OCI-LY7 (cell line): ENCODE data around the gene PARD3. TPM values are rescaled to one million over a fixed set of nuclear protein-coding genes. Genes with fewer than 3 reads are reported as not detected.

ENCODE experiments used
- BruUV-seq: library from RNA; stranded (reverse); fragments of 400-500 nt; replicated peaks from 2 replicates; lab custom pipeline; 2021; lab: Mats Ljungman, UMichigan
- CTCF ChIA-PET: fragments of 300-600 bp; sonication (Branson Sonifier 250); formaldehyde crosslinking; loops from one replicate; lab custom pipeline; 2022; ENCODE audit warnings: antibody characterized with exemption; ENCODE audit not compliant: unreplicated experiment; lab: Charles Lee
- POLR2A ChIA-PET: fragments of 300-600 bp; sonication (Branson Sonifier 250); formaldehyde crosslinking; loops from one replicate; lab custom pipeline; 2022; ENCODE audit warnings: antibody characterized with exemption; lab: Charles Lee
- DNase-seq: peaks from one replicate; pipeline ENCODE4 v3.0.0-alpha.2; 2015; ENCODE audit warnings: low spot score
- H2AFZ ChIP-seq: fragments of 200-600 bp; sonication (generic), shearing (Covaris generic); 2 replicates; pipeline ENCODE4 v1.6.1; 2014; ENCODE audit warnings: mild to moderate bottlenecking, antibody characterized with exemption, low read length, moderate library complexity
- H3K27ac ChIP-seq: fragments of 200-600 bp; sonication (generic); 2 replicates; pipeline ENCODE4 v1.5.1; 2014; ENCODE audit warnings: mixed run types, low read depth, mild to moderate bottlenecking, moderate library complexity, low read length, inconsistent platforms; ENCODE audit not compliant: poor library complexity, severe bottlenecking
- H3K36me3 ChIP-seq: fragments of 200-600 bp; sonication (generic); 2 replicates; pipeline ENCODE4 v1.6.1; 2014; ENCODE audit warnings: mild to moderate bottlenecking, antibody characterized with exemption, low read length, moderate library complexity, mixed read lengths; ENCODE audit not compliant: insufficient read depth
- H3K4me1 ChIP-seq: fragments of 200-600 bp; sonication (generic); 2 replicates; pipeline ENCODE4 v1.5.1; 2014; ENCODE audit warnings: mild to moderate bottlenecking, low read length; ENCODE audit not compliant: insufficient read depth, poor library complexity, severe bottlenecking
- H3K4me2 ChIP-seq: fragments of 200-600 bp; sonication (generic); 2 replicates; pipeline ENCODE4 v1.6.1; 2014; ENCODE audit warnings: mild to moderate bottlenecking, low read length
- H3K4me3 ChIP-seq: fragments of 200-600 bp; sonication (generic); 2 replicates; pipeline ENCODE4 v1.5.1; 2014; ENCODE audit warnings: mild to moderate bottlenecking, low read depth, low read length; ENCODE audit not compliant: poor library complexity, severe bottlenecking
- H3K79me2 ChIP-seq: fragments of 200-600 bp; sonication (generic); 2 replicates; pipeline ENCODE4 v1.6.1; 2016; ENCODE audit warnings: low read depth, mild to moderate bottlenecking, low read length, moderate library complexity, mixed read lengths; ENCODE audit not compliant: insufficient read depth
- H3K9me2 ChIP-seq: fragments of 200-600 bp; sonication (generic); 2 replicates; pipeline ENCODE4 v1.6.1; 2016; ENCODE audit warnings: mild to moderate bottlenecking, low read length, mixed read lengths; ENCODE audit not compliant: insufficient read depth
- H3K9me3 ChIP-seq: fragments of 200-600 bp; sonication (generic); 2 replicates; pipeline ENCODE4 v1.6.1; 2014; ENCODE audit warnings: mild to moderate bottlenecking, mixed run types, low read length, mixed read lengths
- H4K20me1 ChIP-seq: fragments of 200-600 bp; sonication (generic); 2 replicates; pipeline ENCODE4 v1.6.1; 2014; ENCODE audit warnings: mild to moderate bottlenecking, antibody characterized with exemption, low read length, moderate library complexity, mixed read lengths; ENCODE audit not compliant: insufficient read depth
- EZH2phosphoT487 ChIP-seq: fragments of 200-600 bp; sonication (generic); IDR thresholded peaks from 2 replicates; pipeline ENCODE4 v1.6.1; 2018; ENCODE audit warnings: low read depth, borderline replicate concordance, mild to moderate bottlenecking, mixed run types, antibody characterized with exemption, low read length, moderate library complexity, mixed read lengths
- intact Hi-C: fragments of 100-400 bp; cut with micrococcal nuclease; formaldehyde crosslinking; loops from one replicate; pipeline ENCODE4 v1.10.0; 2022; ENCODE audit not compliant: unreplicated experiment
- total RNA-seq, 2 experiments: library from RNA; depleted of rRNA in 1 of 2; stranded (reverse); fragments of >200 nt in 1 of 2; shearing (Covaris generic) in 1 of 2; gene quantifications; 2 replicates each; pipeline ENCODE4 v1.2.3, GENCODE V29; 2014 to 2022
- TF ChIP-seq, protein P1 (sequence below): fragments of 200-600 bp; sonication (generic); conservative IDR thresholded peaks from 2 replicates; pipeline ENCODE4 v1.5.1; 2014; ENCODE audit warnings: mild to moderate bottlenecking, antibody characterized with exemption, low read length, moderate library complexity, mixed read lengths

The PARD3 gene
- total RNA-seq, 2 experiments from 2014 or later: not detected

DNA sequence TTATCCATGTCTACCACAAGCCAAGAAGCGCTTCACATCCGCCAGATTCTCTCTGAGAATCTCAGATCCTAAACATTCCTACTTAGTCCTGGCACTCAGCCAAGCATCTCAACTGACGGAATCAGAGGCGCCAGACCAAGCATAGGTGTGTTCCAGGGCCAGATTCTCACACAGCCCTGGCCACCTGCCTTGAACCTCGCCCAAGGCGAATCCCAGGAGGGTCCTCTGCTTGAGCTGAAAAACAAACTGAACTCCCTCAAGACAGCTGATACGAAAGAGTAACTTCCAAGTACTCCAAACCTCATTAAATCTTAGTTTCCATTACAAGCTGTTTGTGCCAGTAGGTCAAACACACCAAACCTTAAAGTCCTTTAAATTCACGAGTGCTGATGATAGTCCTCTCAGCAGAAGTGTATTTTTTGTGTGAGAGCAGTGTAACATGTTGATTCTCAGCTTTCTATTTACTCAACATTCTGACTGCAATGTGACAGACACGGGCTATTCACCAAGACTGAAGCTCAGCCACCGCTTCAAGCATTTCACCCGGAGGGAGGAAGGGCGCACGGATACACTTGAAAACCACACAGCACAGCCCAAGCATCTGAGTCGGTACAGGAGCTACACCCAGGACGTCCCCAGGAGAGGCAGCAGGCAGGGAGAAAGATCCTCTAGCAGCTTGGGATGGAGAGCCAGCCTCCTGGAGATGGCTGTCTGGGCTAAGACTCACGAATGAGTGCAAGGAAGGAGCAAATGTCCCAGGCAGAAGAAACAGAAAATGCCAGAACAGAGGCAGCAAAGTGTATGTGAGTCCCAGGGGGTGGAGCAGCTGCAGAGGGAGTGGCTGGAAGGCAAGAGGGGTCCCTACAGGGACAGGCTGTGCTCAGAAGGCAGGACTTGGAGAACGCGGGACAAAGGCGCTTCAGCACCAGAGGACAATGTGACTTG is 6.0 kb downstream of the PARD3 start:
- CTCF ChIA-PET: no interaction called here
- H3K9me2 ChIP-seq: no peaks in the 10 kb centered on the region
- no peaks in the 10 kb centered on the region for H3K4me1 ChIP-seq
- H3K36me3 ChIP-seq: no peaks in the 10 kb centered on the region
- DNase-seq: no peak
- no TSS peak for BruUV-seq
- TF ChIP-seq, protein P1, sequence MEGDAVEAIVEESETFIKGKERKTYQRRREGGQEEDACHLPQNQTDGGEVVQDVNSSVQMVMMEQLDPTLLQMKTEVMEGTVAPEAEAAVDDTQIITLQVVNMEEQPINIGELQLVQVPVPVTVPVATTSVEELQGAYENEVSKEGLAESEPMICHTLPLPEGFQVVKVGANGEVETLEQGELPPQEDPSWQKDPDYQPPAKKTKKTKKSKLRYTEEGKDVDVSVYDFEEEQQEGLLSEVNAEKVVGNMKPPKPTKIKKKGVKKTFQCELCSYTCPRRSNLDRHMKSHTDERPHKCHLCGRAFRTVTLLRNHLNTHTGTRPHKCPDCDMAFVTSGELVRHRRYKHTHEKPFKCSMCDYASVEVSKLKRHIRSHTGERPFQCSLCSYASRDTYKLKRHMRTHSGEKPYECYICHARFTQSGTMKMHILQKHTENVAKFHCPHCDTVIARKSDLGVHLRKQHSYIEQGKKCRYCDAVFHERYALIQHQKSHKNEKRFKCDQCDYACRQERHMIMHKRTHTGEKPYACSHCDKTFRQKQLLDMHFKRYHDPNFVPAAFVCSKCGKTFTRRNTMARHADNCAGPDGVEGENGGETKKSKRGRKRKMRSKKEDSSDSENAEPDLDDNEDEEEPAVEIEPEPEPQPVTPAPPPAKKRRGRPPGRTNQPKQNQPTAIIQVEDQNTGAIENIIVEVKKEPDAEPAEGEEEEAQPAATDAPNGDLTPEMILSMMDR: no peak
- TF ChIP-seq EZH2phosphoT487: no peak
- no peaks in the 10 kb centered on the region for H3K79me2 ChIP-seq
- intact Hi-C loops: no loop called here
- H4K20me1 ChIP-seq: no peaks in the 10 kb centered on the region
- POLR2A ChIA-PET: interaction anchor here (0.7 to 1.1 kb wide), 2 partner anchors 13 to 45 kb away, joined by 3 to 4 read pairs; no protein-coding TSS in a partner anchor
- no peaks in the 10 kb centered on the region for H3K9me3 ChIP-seq
- H3K27ac ChIP-seq: no peak overlapping the region
- no peak overlapping the region for H3K4me3 ChIP-seq
- H3K4me2 ChIP-seq: no peak overlapping the region
- H2AFZ ChIP-seq: no peak overlapping the region

DNA sequence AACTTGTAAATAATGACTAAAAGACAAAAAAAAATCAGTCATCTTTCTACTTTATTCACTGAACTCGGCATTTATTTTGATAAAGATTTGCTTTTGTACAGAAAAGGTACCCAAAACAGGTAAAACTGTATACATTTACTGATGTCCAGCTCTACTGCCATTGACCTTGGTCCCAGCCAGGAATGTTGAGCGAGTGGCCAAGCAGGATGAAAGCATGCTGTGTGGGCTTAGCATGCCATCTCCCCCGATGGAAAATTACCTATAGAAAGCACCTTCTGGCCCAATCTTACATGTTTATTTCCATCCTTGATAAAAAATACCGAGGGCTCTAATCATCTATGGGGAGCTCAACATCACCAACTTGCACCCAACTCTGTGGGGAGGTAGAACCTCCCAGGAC is 6.8 kb downstream of the PARD3 start:
- intact Hi-C loops: no loop called here
- CTCF ChIA-PET: no interaction called here
- H4K20me1 ChIP-seq: no peaks in the 10 kb centered on the region
- no peaks in the 10 kb centered on the region for H3K79me2 ChIP-seq
- POLR2A ChIA-PET: interaction anchor here (1.1 kb wide), 1 partner anchor 46 kb away, joined by 3 read pairs; no protein-coding TSS in a partner anchor
- TF ChIP-seq EZH2phosphoT487: no peak
- TF ChIP-seq, protein P1: no peak
- DNase-seq: no peak
- H3K27ac ChIP-seq: no peak overlapping the region
- H3K9me3 ChIP-seq: no peaks in the 10 kb centered on the region
- H2AFZ ChIP-seq: no peak overlapping the region
- BruUV-seq: no TSS peak
- H3K4me2 ChIP-seq: no peak overlapping the region
- no peak overlapping the region for H3K4me3 ChIP-seq
- H3K4me1 ChIP-seq: no peaks in the 10 kb centered on the region
- no peaks in the 10 kb centered on the region for H3K9me2 ChIP-seq
- no peaks in the 10 kb centered on the region for H3K36me3 ChIP-seq

DNA sequence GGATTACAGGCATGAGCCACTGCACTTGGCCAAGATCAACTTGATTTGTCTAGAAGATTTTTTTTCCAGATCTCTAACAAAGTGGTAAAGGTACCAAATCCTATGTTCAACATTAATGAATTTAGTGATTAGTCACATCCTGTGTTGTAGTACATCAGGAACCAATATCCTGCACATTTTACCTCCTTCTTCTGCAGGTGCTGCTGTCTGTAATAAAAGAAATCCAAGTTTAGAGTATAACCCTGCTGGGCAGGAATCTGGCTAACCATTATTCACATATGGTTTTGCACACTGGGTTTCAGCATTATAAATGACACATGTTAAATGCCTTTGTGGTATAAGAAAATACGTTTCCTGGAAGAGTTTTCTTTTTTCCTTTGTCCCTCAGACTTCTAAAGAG is 10.8 kb downstream of the PARD3 start:
- Histone ChIP-seq H4K20me1 (no peaks in the 10 kb centered on the region), H3K4me2 (no peak overlapping the region), H3K9me3 (no peaks in the 10 kb centered on the region), H3K4me1 (no peaks in the 10 kb centered on the region), H3K36me3 (no peaks in the 10 kb centered on the region), H3K27ac (no peak overlapping the region), H3K4me3 (no peak overlapping the region), H3K79me2 (no peaks in the 10 kb centered on the region), H2AFZ (no peak overlapping the region), H3K9me2 (no peaks in the 10 kb centered on the region)
- ChIA-PET POLR2A (no interaction called here), CTCF (no interaction called here)
- no peak for TF ChIP-seq EZH2phosphoT487
- TF ChIP-seq, protein P1: no peak
- no TSS peak for BruUV-seq
- intact Hi-C loops: no loop called here
- no peak for DNase-seq
